Smooth muscle cell (in vitro differentiated cells): Measurements from ENCODE around the gene P4HA1. TPM values are rescaled to one million over a fixed set of nuclear protein-coding genes. Genes with fewer than 3 reads are reported as not detected.

Experiments
- DNase-seq: peaks from one replicate; lab custom pipeline; 2025; ENCODE audit not compliant: unreplicated experiment; lab: John Stamatoyannopoulos, UW
- H2AFZ ChIP-seq: fragments of 200-600 bp; sonication (generic); 2 replicates; pipeline ENCODE4 v1.6.0; 2016; ENCODE audit warnings: antibody characterized with exemption, low read depth, mild to moderate bottlenecking
- H3F3A ChIP-seq: fragments of 200-600 bp; sonication (generic); 2 replicates; pipeline ENCODE4 v1.6.0; 2017; ENCODE audit warnings: antibody characterized with exemption, low read depth
- H3K27ac ChIP-seq: fragments of 200-600 bp; sonication (generic); 2 replicates; pipeline ENCODE4 v1.5.1; 2016; ENCODE audit warnings: low read depth, mild to moderate bottlenecking
- H3K27me3 ChIP-seq: fragments of 200-600 bp; sonication (generic); 2 replicates; pipeline ENCODE4 v1.6.1; 2016; ENCODE audit warnings: low read depth, mild to moderate bottlenecking
- H3K36me3 ChIP-seq: fragments of 200-600 bp; sonication (generic); 2 replicates; pipeline ENCODE4 v1.5.1; 2016; ENCODE audit warnings: low read depth
- H3K4me1 ChIP-seq: fragments of 200-600 bp; sonication (generic); 2 replicates; pipeline ENCODE4 v1.5.1; 2016; ENCODE audit warnings: low read depth
- H3K4me2 ChIP-seq: fragments of 200-600 bp; sonication (generic); 2 replicates; pipeline ENCODE4 v1.6.0; 2016; ENCODE audit warnings: mild to moderate bottlenecking
- H3K4me3 ChIP-seq: fragments of 200-600 bp; sonication (generic); 2 replicates; pipeline ENCODE4 v1.5.1; 2016; ENCODE audit warnings: mild to moderate bottlenecking
- H3K79me2 ChIP-seq: fragments of 200-600 bp; sonication (generic); 2 replicates; pipeline ENCODE4 v1.6.0; 2016; ENCODE audit warnings: low read depth, mild to moderate bottlenecking
- H3K9ac ChIP-seq: fragments of 200-600 bp; sonication (generic); 2 replicates; pipeline ENCODE4 v1.6.0; 2016; ENCODE audit warnings: low read depth
- H3K9me3 ChIP-seq: fragments of 200-600 bp; sonication (generic); replicated peaks from 2 replicates; pipeline ENCODE4 v1.5.1; 2016; ENCODE audit warnings: low read depth
- H4K20me1 ChIP-seq: fragments of 200-600 bp; sonication (generic); 2 replicates; pipeline ENCODE4 v1.6.0; 2016; ENCODE audit warnings: low read depth
- CTCF ChIP-seq: fragments of 200-600 bp; sonication (generic); IDR thresholded peaks from 2 replicates; pipeline ENCODE4 v1.5.1; 2017; ENCODE audit warnings: borderline replicate concordance, mild to moderate bottlenecking, antibody characterized with exemption; ENCODE audit not compliant: insufficient read depth, poor library complexity, severe bottlenecking
- WGBS: methylation state at CpG from one replicate; pipeline ENCODE4 v1.1.7; 2016; ENCODE audit warnings: low lambda C conversion rate; 5-methylcytosine and 5-hydroxymethylcytosine counted together
- polyA plus RNA-seq: library from polyadenylated mRNA; unstranded; fragments of >200 nt; fragmentation: Nextera tagmentation; extraction: Ambion mirVana; gene quantifications from 2 replicates; pipeline ENCODE4 v1.2.1, GENCODE V29; 2016
- total RNA-seq: library from RNA; depleted of rRNA; stranded (reverse); fragments of >200 nt; gene quantifications from 2 replicates; pipeline ENCODE4 v1.2.3, GENCODE V29; 2014

The P4HA1 gene
- total and polyA plus RNA-seq, 2 experiments from 2014 or later, result 467 to 489 TPM

- Histone ChIP-seq H3F3A (no peaks in the 10 kb centered on the region), H2AFZ (no peak overlapping the region), H4K20me1 (peaks cover 100% of the 10 kb centered on the region), H3K9me3 (no peaks in the 10 kb centered on the region), H3K27ac (no peak overlapping the region), H3K4me2 (no peak overlapping the region), H3K27me3 (no peaks in the 10 kb centered on the region), H3K79me2 (peaks cover 100% of the 10 kb centered on the region), H3K36me3 (no peaks in the 10 kb centered on the region), H3K9ac (no peak overlapping the region), H3K4me3 (no peak overlapping the region), H3K4me1 (peaks cover 2% of the 10 kb centered on the region)
- DNase-seq, result no peak
- TF ChIP-seq CTCF, result no peak
Observed at GRCh38 chr10:73088304-73088703, 8.4 kb downstream of the P4HA1 start.

- H3F3A ChIP-seq, result no peaks in the 10 kb centered on the region
- H3K4me2 ChIP-seq, result no peak overlapping the region
- no peak overlapping the region for H3K27ac ChIP-seq
- 91% methylated on average over 4 of the region's 4 CpGs for WGBS
- no peak overlapping the region for H2AFZ ChIP-seq
- no peak for TF ChIP-seq CTCF
- no peaks in the 10 kb centered on the region for H3K9me3 ChIP-seq
- H3K4me1 ChIP-seq, result no peaks in the 10 kb centered on the region
- H4K20me1 ChIP-seq, result peaks cover 100% of the 10 kb centered on the region
- peaks cover 100% of the 10 kb centered on the region for H3K79me2 ChIP-seq
- H3K9ac ChIP-seq, result no peak overlapping the region
- no peak overlapping the region for H3K4me3 ChIP-seq
- no peak for DNase-seq
- no peaks in the 10 kb centered on the region for H3K36me3 ChIP-seq
- no peaks in the 10 kb centered on the region for H3K27me3 ChIP-seq
Observed at GRCh38 chr10:73086816-73087215, 9.8 kb downstream of the P4HA1 start.

- no peak overlapping the region for H3K9ac ChIP-seq
- H3K79me2 ChIP-seq, result peaks cover 100% of the 10 kb centered on the region
- no peaks in the 10 kb centered on the region for H3K4me1 ChIP-seq
- H3K4me2 ChIP-seq, result peak overlapping the region; percentile 4
- DNase-seq, result no peak
- H2AFZ ChIP-seq, result no peak overlapping the region
- no peak for TF ChIP-seq CTCF
- no peaks in the 10 kb centered on the region for H3K9me3 ChIP-seq
- 93% methylated on average over 5 of the region's 5 CpGs for WGBS
- peaks cover 100% of the 10 kb centered on the region for H4K20me1 ChIP-seq
- no peak overlapping the region for H3K4me3 ChIP-seq
- H3K27ac ChIP-seq, result no peak overlapping the region
- H3K27me3 ChIP-seq, result no peaks in the 10 kb centered on the region
- H3F3A ChIP-seq, result no peaks in the 10 kb centered on the region
- H3K36me3 ChIP-seq, result no peaks in the 10 kb centered on the region
Observed at GRCh38 chr10:73084209-73084608, 12.5 kb downstream of the P4HA1 start.

GRCh38 chr10:73083221-73083620, 13.4 kb downstream of the P4HA1 start:
- H3K27me3 ChIP-seq, result no peaks in the 10 kb centered on the region
- no peak overlapping the region for H3K4me3 ChIP-seq
- H4K20me1 ChIP-seq, result peaks cover 100% of the 10 kb centered on the region
- no peak for TF ChIP-seq CTCF
- no peak overlapping the region for H3K27ac ChIP-seq
- H3K4me1 ChIP-seq, result no peaks in the 10 kb centered on the region
- peak overlapping the region; percentile 4 for H3K4me2 ChIP-seq
- no peak for DNase-seq
- H2AFZ ChIP-seq, result no peak overlapping the region
- peaks cover 100% of the 10 kb centered on the region for H3K79me2 ChIP-seq
- 74% methylated on average over 2 of the region's 2 CpGs for WGBS
- no peaks in the 10 kb centered on the region for H3K36me3 ChIP-seq
- H3K9me3 ChIP-seq, result no peaks in the 10 kb centered on the region
- no peak overlapping the region for H3K9ac ChIP-seq
- no peaks in the 10 kb centered on the region for H3F3A ChIP-seq
